ENCODE measurements around the gene DYNC1H1. TPM values are rescaled to one million over a fixed set of nuclear protein-coding genes. Genes with fewer than 3 reads are reported as not detected.

Gene DYNC1H1
- total and polyA plus RNA-seq, 2 experiments from 2014 or later = 179 to 635 TPM

- peaks cover 16% of the 10 kb centered on the region for H4K20me1 ChIP-seq (replicated peaks; ENCODE audit: insufficient read depth)
- no peak for DNase-seq (ENCODE audit: low spot score)
- Mint-ChIP-seq H3K4me1 (peaks cover 20% of the 10 kb centered on the region; the same call in 2 of the 3 replicates), H3K27ac (peak overlapping the region; percentile 90; the same call in 1 of the 2 replicates), H3K4me3 (peak overlapping the region; percentile 91), H3K36me3 (ENCODE audit: low read depth) (peaks cover 14% of the 10 kb centered on the region), H3K9me3 (no peaks in the 10 kb centered on the region), H3K27me3 (ENCODE audit: insufficient read depth, low read depth, poor library complexity) (peaks cover 15% of the 10 kb centered on the region)
- H3K4me3 ChIP-seq = peak overlapping the region; percentile 97
- TF ChIP-seq STAT1 (IDR thresholded peaks at IDR 0.05; ENCODE audit: unreplicated experiment) = no peak
- TF ChIP-seq, protein P1, sequence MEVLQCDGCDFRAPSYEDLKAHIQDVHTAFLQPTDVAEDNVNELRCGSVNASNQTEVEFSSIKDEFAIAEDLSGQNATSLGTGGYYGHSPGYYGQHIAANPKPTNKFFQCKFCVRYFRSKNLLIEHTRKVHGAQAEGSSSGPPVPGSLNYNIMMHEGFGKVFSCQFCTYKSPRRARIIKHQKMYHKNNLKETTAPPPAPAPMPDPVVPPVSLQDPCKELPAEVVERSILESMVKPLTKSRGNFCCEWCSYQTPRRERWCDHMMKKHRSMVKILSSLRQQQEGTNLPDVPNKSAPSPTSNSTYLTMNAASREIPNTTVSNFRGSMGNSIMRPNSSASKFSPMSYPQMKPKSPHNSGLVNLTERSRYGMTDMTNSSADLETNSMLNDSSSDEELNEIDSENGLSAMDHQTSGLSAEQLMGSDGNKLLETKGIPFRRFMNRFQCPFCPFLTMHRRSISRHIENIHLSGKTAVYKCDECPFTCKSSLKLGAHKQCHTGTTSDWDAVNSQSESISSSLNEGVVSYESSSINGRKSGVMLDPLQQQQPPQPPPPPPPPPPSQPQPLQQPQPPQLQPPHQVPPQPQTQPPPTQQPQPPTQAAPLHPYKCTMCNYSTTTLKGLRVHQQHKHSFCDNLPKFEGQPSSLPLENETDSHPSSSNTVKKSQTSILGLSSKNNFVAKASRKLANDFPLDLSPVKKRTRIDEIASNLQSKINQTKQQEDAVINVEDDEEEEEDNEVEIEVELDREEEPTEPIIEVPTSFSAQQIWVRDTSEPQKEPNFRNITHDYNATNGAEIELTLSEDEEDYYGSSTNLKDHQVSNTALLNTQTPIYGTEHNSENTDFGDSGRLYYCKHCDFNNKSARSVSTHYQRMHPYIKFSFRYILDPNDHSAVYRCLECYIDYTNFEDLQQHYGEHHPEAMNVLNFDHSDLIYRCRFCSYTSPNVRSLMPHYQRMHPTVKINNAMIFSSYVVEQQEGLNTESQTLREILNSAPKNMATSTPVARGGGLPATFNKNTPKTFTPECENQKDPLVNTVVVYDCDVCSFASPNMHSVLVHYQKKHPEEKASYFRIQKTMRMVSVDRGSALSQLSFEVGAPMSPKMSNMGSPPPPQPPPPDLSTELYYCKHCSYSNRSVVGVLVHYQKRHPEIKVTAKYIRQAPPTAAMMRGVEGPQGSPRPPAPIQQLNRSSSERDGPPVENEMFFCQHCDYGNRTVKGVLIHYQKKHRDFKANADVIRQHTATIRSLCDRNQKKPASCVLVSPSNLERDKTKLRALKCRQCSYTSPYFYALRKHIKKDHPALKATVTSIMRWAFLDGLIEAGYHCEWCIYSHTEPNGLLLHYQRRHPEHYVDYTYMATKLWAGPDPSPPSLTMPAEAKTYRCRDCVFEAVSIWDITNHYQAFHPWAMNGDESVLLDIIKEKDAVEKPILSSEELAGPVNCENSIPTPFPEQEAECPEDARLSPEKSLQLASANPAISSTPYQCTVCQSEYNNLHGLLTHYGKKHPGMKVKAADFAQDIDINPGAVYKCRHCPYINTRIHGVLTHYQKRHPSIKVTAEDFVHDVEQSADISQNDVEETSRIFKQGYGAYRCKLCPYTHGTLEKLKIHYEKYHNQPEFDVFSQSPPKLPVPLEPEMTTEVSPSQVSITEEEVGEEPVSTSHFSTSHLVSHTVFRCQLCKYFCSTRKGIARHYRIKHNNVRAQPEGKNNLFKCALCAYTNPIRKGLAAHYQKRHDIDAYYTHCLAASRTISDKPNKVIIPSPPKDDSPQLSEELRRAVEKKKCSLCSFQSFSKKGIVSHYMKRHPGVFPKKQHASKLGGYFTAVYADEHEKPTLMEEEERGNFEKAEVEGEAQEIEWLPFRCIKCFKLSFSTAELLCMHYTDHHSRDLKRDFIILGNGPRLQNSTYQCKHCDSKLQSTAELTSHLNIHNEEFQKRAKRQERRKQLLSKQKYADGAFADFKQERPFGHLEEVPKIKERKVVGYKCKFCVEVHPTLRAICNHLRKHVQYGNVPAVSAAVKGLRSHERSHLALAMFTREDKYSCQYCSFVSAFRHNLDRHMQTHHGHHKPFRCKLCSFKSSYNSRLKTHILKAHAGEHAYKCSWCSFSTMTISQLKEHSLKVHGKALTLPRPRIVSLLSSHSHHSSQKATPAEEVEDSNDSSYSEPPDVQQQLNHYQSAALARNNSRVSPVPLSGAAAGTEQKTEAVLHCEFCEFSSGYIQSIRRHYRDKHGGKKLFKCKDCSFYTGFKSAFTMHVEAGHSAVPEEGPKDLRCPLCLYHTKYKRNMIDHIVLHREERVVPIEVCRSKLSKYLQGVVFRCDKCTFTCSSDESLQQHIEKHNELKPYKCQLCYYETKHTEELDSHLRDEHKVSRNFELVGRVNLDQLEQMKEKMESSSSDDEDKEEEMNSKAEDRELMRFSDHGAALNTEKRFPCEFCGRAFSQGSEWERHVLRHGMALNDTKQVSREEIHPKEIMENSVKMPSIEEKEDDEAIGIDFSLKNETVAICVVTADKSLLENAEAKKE (CRISPR knock-in tag; IDR thresholded peaks at IDR 0.05) = no peak
- TF ChIP-seq ZNF331 (CRISPR knock-in tag; IDR thresholded peaks at IDR 0.05; ENCODE audit: low read depth) = no peak
- TF ChIP-seq, protein P2, sequence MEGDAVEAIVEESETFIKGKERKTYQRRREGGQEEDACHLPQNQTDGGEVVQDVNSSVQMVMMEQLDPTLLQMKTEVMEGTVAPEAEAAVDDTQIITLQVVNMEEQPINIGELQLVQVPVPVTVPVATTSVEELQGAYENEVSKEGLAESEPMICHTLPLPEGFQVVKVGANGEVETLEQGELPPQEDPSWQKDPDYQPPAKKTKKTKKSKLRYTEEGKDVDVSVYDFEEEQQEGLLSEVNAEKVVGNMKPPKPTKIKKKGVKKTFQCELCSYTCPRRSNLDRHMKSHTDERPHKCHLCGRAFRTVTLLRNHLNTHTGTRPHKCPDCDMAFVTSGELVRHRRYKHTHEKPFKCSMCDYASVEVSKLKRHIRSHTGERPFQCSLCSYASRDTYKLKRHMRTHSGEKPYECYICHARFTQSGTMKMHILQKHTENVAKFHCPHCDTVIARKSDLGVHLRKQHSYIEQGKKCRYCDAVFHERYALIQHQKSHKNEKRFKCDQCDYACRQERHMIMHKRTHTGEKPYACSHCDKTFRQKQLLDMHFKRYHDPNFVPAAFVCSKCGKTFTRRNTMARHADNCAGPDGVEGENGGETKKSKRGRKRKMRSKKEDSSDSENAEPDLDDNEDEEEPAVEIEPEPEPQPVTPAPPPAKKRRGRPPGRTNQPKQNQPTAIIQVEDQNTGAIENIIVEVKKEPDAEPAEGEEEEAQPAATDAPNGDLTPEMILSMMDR (conservative IDR thresholded peaks at IDR 0.05; ENCODE audit: low read depth in 2 of 2) = no peak
- no peak for TF ChIP-seq REST (IDR thresholded peaks at IDR 0.05; ENCODE audit: unreplicated experiment)
- H3K27ac ChIP-seq (ENCODE audit: low read depth) = 0 out of 2 replicates have a peak overlapping the region, but pooled peaks have one; percentile 14
- H3K36me3 ChIP-seq (ENCODE audit: insufficient read depth) = no peaks in the 10 kb centered on the region
- no peaks in the 10 kb centered on the region for H3F3A ChIP-seq (replicated peaks; ENCODE audit: low read depth)
- H2AFZ ChIP-seq = 0 out of 2 replicates have a peak overlapping the region, but pooled peaks have one; percentile 72
- peaks cover 25% of the 10 kb centered on the region; the same call in 1 of the 2 replicates for H3K27me3 ChIP-seq (ENCODE audit: insufficient read depth)
- H3K9me2 ChIP-seq (ENCODE audit: insufficient read depth) = no peaks in the 10 kb centered on the region
- H3K79me2 ChIP-seq (replicated peaks; ENCODE audit: insufficient read depth) = peaks cover 60% of the 10 kb centered on the region
- ATAC-seq = no peak
- H3K4me2 ChIP-seq = peak overlapping the region; percentile 99
- peaks cover 12% of the 10 kb centered on the region for H3K4me1 ChIP-seq (ENCODE audit: insufficient read depth)
These were observed 1.7 kb downstream of the DYNC1H1 start for GRCh38 chr14:101965770-101966722.
